Measurements from ENCODE around the gene ASIC4. TPM values are rescaled to one million over a fixed set of nuclear protein-coding genes. Genes with fewer than 3 reads are reported as not detected.

Gene ASIC4
- total RNA-seq, 1 experiment from 2014 or later = 0.79 TPM

DNA sequence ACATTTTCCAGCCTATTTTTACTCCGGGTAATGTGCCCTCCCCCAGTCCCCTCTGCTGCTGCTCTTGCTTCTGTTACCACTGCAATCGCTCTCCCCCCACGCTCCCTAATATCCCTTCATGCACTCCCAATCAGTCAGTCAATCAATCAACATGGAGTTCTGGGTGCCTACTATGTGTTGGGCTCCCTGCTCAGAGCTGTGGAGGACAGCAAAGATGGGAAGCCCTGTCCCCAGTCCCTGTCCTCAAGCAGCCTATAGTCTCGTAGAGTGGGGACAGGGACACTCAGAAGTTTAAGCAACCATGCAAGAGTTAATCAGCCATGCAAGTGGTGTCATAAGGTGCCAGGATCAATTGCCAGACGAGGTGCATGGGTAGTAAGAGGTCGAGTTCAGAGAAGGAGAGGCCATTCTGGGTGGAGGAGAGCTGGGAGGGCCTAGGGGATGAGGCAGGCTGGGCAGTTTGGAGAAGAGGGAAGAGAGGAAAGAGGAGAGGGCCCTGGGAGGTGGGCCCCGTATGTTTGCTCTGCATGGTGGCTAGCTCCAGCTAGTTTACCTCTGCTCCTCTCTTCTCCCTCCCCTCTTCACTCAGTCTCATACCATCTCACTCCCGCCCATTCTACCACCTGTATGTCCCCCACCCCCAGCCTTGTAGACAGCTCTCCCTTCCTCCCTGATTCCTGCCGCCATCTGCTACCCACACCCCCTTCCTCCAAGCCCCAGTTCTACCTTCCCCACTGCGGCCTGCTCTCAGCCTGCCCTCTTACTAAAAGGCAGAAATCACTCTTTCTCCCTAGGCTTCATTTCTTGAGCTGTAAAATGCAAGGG lies 3.9 kb downstream of the ASIC4 start:
- ATAC-seq (no peak), DNase-seq (ENCODE audit: low spot score) (no peak)
- TF ChIP-seq ZNF423 (CRISPR knock-in tag; IDR thresholded peaks at IDR 0.05) (no peak), FOXK1 (CRISPR knock-in tag; IDR thresholded peaks at IDR 0.05) (no peak), TCF7 (CRISPR knock-in tag; IDR thresholded peaks at IDR 0.05; ENCODE audit: low read depth) (no peak), ZBTB21 (CRISPR knock-in tag; IDR thresholded peaks at IDR 0.05; ENCODE audit: borderline replicate concordance) (no peak), CBFB (CRISPR knock-in tag; IDR thresholded peaks at IDR 0.05; ENCODE audit: low read depth) (no peak), ZNF138 (CRISPR knock-in tag; conservative IDR thresholded peaks at IDR 0.05) (no peak), IRF2 (CRISPR knock-in tag; IDR thresholded peaks at IDR 0.05; ENCODE audit: borderline replicate concordance, low read depth) (no peak)
- POLR2A ChIA-PET = no interaction called here
- H3K4me3 Mint-ChIP-seq = no peak overlapping the region
- H3K4me1 Mint-ChIP-seq = peaks cover 49% of the 10 kb centered on the region
- H3K27me3 Mint-ChIP-seq (ENCODE audit: low read depth) = peaks cover 48% of the 10 kb centered on the region
- H3K27ac Mint-ChIP-seq = no peak overlapping the region
- CTCF ChIA-PET = interaction anchor here (0.8 to 41.3 kb wide), 9 partner anchors 10 to 115 kb away, joined by 3 to 2316 read pairs (median 13); partner anchors contain the start of genes DES and GMPPA
- H3K36me3 Mint-ChIP-seq = no peaks in the 10 kb centered on the region
- H3K9me3 Mint-ChIP-seq = no peaks in the 10 kb centered on the region

DNA sequence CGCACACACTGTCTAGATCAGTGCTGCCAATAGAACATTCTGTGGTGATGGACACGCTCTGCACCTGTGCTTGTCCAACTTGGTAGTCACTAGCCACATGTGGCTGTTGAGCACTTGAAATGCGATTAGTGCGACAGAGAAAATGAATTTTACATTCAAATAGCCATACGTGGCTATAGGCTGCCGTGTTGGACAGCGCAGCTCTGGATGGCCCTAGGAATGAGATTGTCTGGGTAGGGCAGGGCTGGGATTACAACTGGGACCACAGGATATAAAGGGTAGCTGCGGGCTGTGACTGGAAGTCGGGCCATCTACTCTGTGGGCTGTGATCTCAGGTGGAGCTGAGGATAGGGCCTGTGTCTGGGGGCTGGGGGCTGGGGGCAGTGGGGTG lies 5.2 kb downstream of the ASIC4 start:
- ATAC-seq = no peak
- TF ChIP-seq GTF2I (CRISPR knock-in tag; conservative IDR thresholded peaks at IDR 0.05) (no peak), EMX1 (CRISPR knock-in tag; IDR thresholded peaks at IDR 0.05) (no peak), ZBTB21 (CRISPR knock-in tag; IDR thresholded peaks at IDR 0.05; ENCODE audit: borderline replicate concordance) (no peak), ZNF396 (CRISPR knock-in tag; IDR thresholded peaks at IDR 0.05; ENCODE audit: borderline replicate concordance) (no peak), CREM (CRISPR knock-in tag; IDR thresholded peaks at IDR 0.05) (no peak), ZNF232 (CRISPR knock-in tag; IDR thresholded peaks at IDR 0.05) (no peak), FOXJ3 (CRISPR knock-in tag; IDR thresholded peaks at IDR 0.05; ENCODE audit: borderline replicate concordance) (no peak)
- TF ChIP-seq, protein P1, sequence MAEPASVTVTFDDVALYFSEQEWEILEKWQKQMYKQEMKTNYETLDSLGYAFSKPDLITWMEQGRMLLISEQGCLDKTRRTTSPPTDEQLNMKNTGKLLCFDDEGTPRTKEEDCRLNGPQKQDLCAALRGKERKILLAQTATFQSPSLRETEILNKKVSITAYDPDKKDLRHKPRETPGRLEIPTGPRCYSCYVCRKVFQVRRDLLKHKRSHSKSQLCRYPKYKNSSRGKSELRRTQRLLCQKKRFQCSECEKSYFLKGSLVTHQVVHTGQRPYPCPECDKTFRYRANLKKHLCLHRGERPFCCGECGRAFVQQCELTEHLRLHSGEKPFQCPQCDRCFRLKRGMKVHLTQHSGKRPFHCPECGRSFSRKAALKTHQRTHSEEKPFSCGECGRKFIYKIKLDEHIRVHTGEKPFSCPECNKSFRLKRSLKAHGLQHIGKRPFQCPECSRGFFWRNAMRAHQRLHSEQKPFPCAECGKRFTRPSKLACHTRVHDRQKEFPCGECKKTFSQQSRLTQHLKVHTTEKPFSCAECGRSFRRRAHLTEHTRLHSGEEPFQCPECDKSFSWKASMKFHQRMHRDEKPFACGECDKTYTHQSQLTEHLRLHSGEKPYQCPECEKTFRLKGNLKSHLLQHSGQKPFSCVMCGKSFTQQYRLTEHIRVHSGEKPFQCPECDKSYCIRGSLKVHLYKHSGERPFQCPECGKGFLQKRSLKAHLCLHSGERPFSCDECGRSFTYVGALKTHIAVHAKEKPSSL (CRISPR knock-in tag; conservative IDR thresholded peaks at IDR 0.05) = no peak
- TF ChIP-seq, protein P2, sequence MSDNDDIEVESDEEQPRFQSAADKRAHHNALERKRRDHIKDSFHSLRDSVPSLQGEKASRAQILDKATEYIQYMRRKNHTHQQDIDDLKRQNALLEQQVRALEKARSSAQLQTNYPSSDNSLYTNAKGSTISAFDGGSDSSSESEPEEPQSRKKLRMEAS (CRISPR knock-in tag; IDR thresholded peaks at IDR 0.05) = no peak
- TF ChIP-seq, protein P3, sequence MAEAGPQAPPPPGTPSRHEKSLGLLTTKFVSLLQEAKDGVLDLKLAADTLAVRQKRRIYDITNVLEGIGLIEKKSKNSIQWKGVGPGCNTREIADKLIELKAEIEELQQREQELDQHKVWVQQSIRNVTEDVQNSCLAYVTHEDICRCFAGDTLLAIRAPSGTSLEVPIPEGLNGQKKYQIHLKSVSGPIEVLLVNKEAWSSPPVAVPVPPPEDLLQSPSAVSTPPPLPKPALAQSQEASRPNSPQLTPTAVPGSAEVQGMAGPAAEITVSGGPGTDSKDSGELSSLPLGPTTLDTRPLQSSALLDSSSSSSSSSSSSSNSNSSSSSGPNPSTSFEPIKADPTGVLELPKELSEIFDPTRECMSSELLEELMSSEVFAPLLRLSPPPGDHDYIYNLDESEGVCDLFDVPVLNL (CRISPR knock-in tag; IDR thresholded peaks at IDR 0.05; ENCODE audit: borderline replicate concordance, low read depth) = no peak
- Mint-ChIP-seq H3K4me3 (no peak overlapping the region), H3K4me1 (peaks cover 50% of the 10 kb centered on the region), H3K36me3 (no peaks in the 10 kb centered on the region), H3K27me3 (ENCODE audit: low read depth) (peaks cover 34% of the 10 kb centered on the region), H3K27ac (no peak overlapping the region), H3K9me3 (no peaks in the 10 kb centered on the region)
- ChIA-PET POLR2A (interaction anchor here (1.0 to 1.3 kb wide), 3 partner anchors 10 to 43 kb away, joined by 3 to 9 read pairs (median 3); no protein-coding TSS in a partner anchor), CTCF (interaction anchor here (0.7 to 41.3 kb wide), 10 partner anchors 8 to 116 kb away, joined by 3 to 2316 read pairs (median 23); partner anchors contain the start of gene GMPPA)
- DNase-seq (ENCODE audit: low spot score) = no peak

DNA sequence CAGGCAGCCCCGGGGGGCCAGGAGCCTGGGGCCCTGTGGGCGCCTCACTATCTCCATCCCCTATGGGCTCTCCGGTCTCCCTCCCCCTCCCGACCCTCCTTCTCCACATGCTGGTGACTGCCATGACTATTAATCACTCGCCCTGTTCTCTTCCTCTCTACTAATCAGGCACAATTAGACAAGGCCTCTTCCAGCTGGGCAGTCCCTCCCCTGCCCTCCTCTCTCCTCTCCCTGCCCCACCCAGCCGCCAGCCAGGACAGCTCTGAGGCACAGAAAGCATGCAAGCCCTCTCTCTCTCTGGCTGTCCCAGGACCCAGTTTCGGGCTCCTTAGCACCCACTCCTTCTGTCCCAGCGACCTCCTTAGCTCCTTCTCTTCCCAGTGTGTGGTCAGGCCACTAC lies 5.8 kb downstream of the ASIC4 start:
- ATAC-seq (no peak), DNase-seq (ENCODE audit: low spot score) (no peak)
- no peaks in the 10 kb centered on the region for H3K36me3 Mint-ChIP-seq
- POLR2A ChIA-PET = interaction anchor here (0.8 to 1.4 kb wide), 5 partner anchors 9 to 43 kb away, joined by 3 to 9 read pairs (median 3); no protein-coding TSS in a partner anchor
- H3K4me3 Mint-ChIP-seq = no peak overlapping the region
- peaks cover 34% of the 10 kb centered on the region for H3K27me3 Mint-ChIP-seq (ENCODE audit: low read depth)
- H3K27ac Mint-ChIP-seq = no peak overlapping the region
- CTCF ChIA-PET = interaction anchor here (0.7 to 41.3 kb wide), 14 partner anchors 8 to 117 kb away, joined by 3 to 2316 read pairs (median 8); partner anchors contain the start of genes CHPF, DES, GMPPA and SPEG
- H3K4me1 Mint-ChIP-seq = peaks cover 54% of the 10 kb centered on the region
- no peaks in the 10 kb centered on the region for H3K9me3 Mint-ChIP-seq
- TF ChIP-seq, protein P4, sequence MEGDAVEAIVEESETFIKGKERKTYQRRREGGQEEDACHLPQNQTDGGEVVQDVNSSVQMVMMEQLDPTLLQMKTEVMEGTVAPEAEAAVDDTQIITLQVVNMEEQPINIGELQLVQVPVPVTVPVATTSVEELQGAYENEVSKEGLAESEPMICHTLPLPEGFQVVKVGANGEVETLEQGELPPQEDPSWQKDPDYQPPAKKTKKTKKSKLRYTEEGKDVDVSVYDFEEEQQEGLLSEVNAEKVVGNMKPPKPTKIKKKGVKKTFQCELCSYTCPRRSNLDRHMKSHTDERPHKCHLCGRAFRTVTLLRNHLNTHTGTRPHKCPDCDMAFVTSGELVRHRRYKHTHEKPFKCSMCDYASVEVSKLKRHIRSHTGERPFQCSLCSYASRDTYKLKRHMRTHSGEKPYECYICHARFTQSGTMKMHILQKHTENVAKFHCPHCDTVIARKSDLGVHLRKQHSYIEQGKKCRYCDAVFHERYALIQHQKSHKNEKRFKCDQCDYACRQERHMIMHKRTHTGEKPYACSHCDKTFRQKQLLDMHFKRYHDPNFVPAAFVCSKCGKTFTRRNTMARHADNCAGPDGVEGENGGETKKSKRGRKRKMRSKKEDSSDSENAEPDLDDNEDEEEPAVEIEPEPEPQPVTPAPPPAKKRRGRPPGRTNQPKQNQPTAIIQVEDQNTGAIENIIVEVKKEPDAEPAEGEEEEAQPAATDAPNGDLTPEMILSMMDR (IDR thresholded peaks at IDR 0.05) = no peak
- TF ChIP-seq, protein P5, sequence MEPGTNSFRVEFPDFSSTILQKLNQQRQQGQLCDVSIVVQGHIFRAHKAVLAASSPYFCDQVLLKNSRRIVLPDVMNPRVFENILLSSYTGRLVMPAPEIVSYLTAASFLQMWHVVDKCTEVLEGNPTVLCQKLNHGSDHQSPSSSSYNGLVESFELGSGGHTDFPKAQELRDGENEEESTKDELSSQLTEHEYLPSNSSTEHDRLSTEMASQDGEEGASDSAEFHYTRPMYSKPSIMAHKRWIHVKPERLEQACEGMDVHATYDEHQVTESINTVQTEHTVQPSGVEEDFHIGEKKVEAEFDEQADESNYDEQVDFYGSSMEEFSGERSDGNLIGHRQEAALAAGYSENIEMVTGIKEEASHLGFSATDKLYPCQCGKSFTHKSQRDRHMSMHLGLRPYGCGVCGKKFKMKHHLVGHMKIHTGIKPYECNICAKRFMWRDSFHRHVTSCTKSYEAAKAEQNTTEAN (CRISPR knock-in tag; IDR thresholded peaks at IDR 0.05) = no peak
- TF ChIP-seq RELA (CRISPR knock-in tag; IDR thresholded peaks at IDR 0.05; ENCODE audit: borderline replicate concordance) = no peak
- TF ChIP-seq, protein P6, sequence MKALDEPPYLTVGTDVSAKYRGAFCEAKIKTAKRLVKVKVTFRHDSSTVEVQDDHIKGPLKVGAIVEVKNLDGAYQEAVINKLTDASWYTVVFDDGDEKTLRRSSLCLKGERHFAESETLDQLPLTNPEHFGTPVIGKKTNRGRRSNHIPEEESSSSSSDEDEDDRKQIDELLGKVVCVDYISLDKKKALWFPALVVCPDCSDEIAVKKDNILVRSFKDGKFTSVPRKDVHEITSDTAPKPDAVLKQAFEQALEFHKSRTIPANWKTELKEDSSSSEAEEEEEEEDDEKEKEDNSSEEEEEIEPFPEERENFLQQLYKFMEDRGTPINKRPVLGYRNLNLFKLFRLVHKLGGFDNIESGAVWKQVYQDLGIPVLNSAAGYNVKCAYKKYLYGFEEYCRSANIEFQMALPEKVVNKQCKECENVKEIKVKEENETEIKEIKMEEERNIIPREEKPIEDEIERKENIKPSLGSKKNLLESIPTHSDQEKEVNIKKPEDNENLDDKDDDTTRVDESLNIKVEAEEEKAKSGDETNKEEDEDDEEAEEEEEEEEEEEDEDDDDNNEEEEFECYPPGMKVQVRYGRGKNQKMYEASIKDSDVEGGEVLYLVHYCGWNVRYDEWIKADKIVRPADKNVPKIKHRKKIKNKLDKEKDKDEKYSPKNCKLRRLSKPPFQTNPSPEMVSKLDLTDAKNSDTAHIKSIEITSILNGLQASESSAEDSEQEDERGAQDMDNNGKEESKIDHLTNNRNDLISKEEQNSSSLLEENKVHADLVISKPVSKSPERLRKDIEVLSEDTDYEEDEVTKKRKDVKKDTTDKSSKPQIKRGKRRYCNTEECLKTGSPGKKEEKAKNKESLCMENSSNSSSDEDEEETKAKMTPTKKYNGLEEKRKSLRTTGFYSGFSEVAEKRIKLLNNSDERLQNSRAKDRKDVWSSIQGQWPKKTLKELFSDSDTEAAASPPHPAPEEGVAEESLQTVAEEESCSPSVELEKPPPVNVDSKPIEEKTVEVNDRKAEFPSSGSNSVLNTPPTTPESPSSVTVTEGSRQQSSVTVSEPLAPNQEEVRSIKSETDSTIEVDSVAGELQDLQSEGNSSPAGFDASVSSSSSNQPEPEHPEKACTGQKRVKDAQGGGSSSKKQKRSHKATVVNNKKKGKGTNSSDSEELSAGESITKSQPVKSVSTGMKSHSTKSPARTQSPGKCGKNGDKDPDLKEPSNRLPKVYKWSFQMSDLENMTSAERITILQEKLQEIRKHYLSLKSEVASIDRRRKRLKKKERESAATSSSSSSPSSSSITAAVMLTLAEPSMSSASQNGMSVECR (CRISPR knock-in tag; IDR thresholded peaks at IDR 0.05; ENCODE audit: borderline replicate concordance) = no peak

Measured in WTC11 (cell line).